Loucy (cell line): Measurements from ENCODE around the gene ACAT2.
"Not testable (repeated sequence)": the region's sequence is repeated elsewhere in the genome, so short reads cannot be mapped to it uniquely, and the experiment has no call there.

Source experiments
- H2AFZ ChIP-seq: fragments of 200-600 bp; sonication (generic); 2 replicates; pipeline ENCODE4 v1.6.0; 2016; ENCODE audit warnings: antibody characterized with exemption, mild to moderate bottlenecking, low read length, moderate library complexity
- H3F3A ChIP-seq: fragments of 200-600 bp; 2 replicates; pipeline ENCODE4 v1.6.0; 2016; ENCODE audit warnings: antibody characterized with exemption, low read depth, mild to moderate bottlenecking
- H3K27me3 ChIP-seq: fragments of 200-600 bp; sonication (generic); 2 replicates; pipeline ENCODE4 v1.6.1; 2014; ENCODE audit warnings: low read length, mild to moderate bottlenecking; ENCODE audit not compliant: insufficient read depth, poor library complexity, severe bottlenecking
- H3K36me3 ChIP-seq: fragments of 200-600 bp; sonication (generic); 2 replicates; pipeline ENCODE4 v1.6.1; 2016; ENCODE audit warnings: low read length; ENCODE audit not compliant: insufficient read depth
- H3K4me1 ChIP-seq: fragments of 200-600 bp; sonication (generic); 2 replicates; pipeline ENCODE4 v1.5.1; 2014; ENCODE audit warnings: low read length, mild to moderate bottlenecking; ENCODE audit not compliant: insufficient read depth, poor library complexity, severe bottlenecking
- H3K4me2 ChIP-seq: fragments of 200-600 bp; sonication (generic); 2 replicates; pipeline ENCODE4 v1.6.0; 2014; ENCODE audit warnings: antibody characterized with exemption, low read length, low read depth, mild to moderate bottlenecking; ENCODE audit not compliant: poor library complexity, severe bottlenecking
- H3K4me3 ChIP-seq: fragments of 200-600 bp; sonication (generic); 2 replicates; pipeline ENCODE4 v1.5.1; 2014; ENCODE audit warnings: low read length, mild to moderate bottlenecking, mixed read lengths; ENCODE audit not compliant: poor library complexity, severe bottlenecking
- H3K79me2 ChIP-seq: fragments of 200-600 bp; sonication (generic); 2 replicates; pipeline ENCODE4 v1.6.1; 2014; ENCODE audit warnings: low read length; ENCODE audit not compliant: insufficient read depth
- H3K9ac ChIP-seq: fragments of 200-600 bp; sonication (generic); 2 replicates; pipeline ENCODE4 v1.6.0; 2014; ENCODE audit warnings: mild to moderate bottlenecking, low read depth, low read length, moderate library complexity; ENCODE audit not compliant: poor library complexity, severe bottlenecking
- H3K9me2 ChIP-seq: fragments of 200-600 bp; sonication (generic); replicated peaks from 2 replicates; pipeline ENCODE4 v1.6.1; 2016; ENCODE audit warnings: low read depth, low read length, mixed read lengths
- H3K9me3 ChIP-seq: fragments of 200-600 bp; sonication (generic); 2 replicates; pipeline ENCODE4 v1.6.1; 2014; ENCODE audit warnings: mild to moderate bottlenecking, antibody characterized with exemption, low read length, low read depth; ENCODE audit not compliant: insufficient read depth
- H4K20me1 ChIP-seq: fragments of 200-600 bp; sonication (generic); 2 replicates; pipeline ENCODE4 v1.6.0; 2014; ENCODE audit warnings: antibody characterized with exemption, low read length, mild to moderate bottlenecking; ENCODE audit not compliant: insufficient read depth, poor library complexity, severe bottlenecking
- CTCF ChIP-seq: fragments of 200-600 bp; sonication (generic); conservative IDR thresholded peaks from 2 replicates; pipeline ENCODE4 v1.5.1; 2014; ENCODE audit warnings: mild to moderate bottlenecking, antibody characterized with exemption, low read length
- EZH2phosphoT487 ChIP-seq: fragments of 200-600 bp; IDR thresholded peaks from 2 replicates; pipeline ENCODE4 v1.6.1; 2018; ENCODE audit warnings: antibody characterized with exemption, mild to moderate bottlenecking, moderate library complexity, borderline replicate concordance

ACAT2 gene

GRCh38 chr6:159745081-159745480, 16.8 kb upstream of the ACAT2 start:
- no peaks in the 10 kb centered on the region for H3K4me1 ChIP-seq
- TF ChIP-seq EZH2phosphoT487: no peak
- no peak for TF ChIP-seq CTCF
- no peaks in the 10 kb centered on the region for H3K27me3 ChIP-seq
- H3K4me2 ChIP-seq: no peak overlapping the region
- H3K36me3 ChIP-seq: peaks cover 98% of the 10 kb centered on the region
- no peaks in the 10 kb centered on the region for H3F3A ChIP-seq
- no peak overlapping the region for H2AFZ ChIP-seq
- H3K9ac ChIP-seq: no peak overlapping the region
- peaks cover 53% of the 10 kb centered on the region for H4K20me1 ChIP-seq
- peaks cover 54% of the 10 kb centered on the region for H3K79me2 ChIP-seq
- H3K9me3 ChIP-seq: no peaks in the 10 kb centered on the region
- no peaks in the 10 kb centered on the region for H3K9me2 ChIP-seq
- H3K4me3 ChIP-seq: no peak overlapping the region

GRCh38 chr6:159746759-159747158, 15.1 kb upstream of the ACAT2 start:
- Histone ChIP-seq H3K9me2 (no peaks in the 10 kb centered on the region), H3F3A (no peaks in the 10 kb centered on the region), H3K36me3 (peaks cover 97% of the 10 kb centered on the region), H3K4me1 (no peaks in the 10 kb centered on the region), H3K9ac (no peak overlapping the region), H3K9me3 (no peaks in the 10 kb centered on the region), H4K20me1 (peaks cover 45% of the 10 kb centered on the region), H3K79me2 (peaks cover 37% of the 10 kb centered on the region), H2AFZ (no peak overlapping the region), H3K4me2 (no peak overlapping the region), H3K4me3 (no peak overlapping the region), H3K27me3 (no peaks in the 10 kb centered on the region)
- TF ChIP-seq EZH2phosphoT487: no peak

- H3K9me3 ChIP-seq, H3K27me3 ChIP-seq, H3K4me3 ChIP-seq, H2AFZ ChIP-seq, H3K4me1 ChIP-seq, H3K4me2 ChIP-seq, H3K9ac ChIP-seq, H3F3A ChIP-seq, H3K9me2 ChIP-seq: not testable (repeated sequence)
- Histone ChIP-seq H4K20me1 (peaks cover 39% of the 10 kb centered on the region), H3K79me2 (peaks cover 28% of the 10 kb centered on the region), H3K36me3 (peaks cover 97% of the 10 kb centered on the region)
Measured at GRCh38 chr6:159748127-159748526, 13.7 kb upstream of the ACAT2 start.

- Histone ChIP-seq H3K4me3 (no peak overlapping the region), H3K36me3 (peaks cover 93% of the 10 kb centered on the region), H3K9ac (no peak overlapping the region), H3K9me3 (no peaks in the 10 kb centered on the region), H4K20me1 (peaks cover 20% of the 10 kb centered on the region), H3K27me3 (no peaks in the 10 kb centered on the region), H2AFZ (no peak overlapping the region), H3K79me2 (no peaks in the 10 kb centered on the region; the same call in 1 of the 2 replicates), H3K4me1 (no peaks in the 10 kb centered on the region), H3F3A (no peaks in the 10 kb centered on the region), H3K4me2 (no peak overlapping the region), H3K9me2 (no peaks in the 10 kb centered on the region)
- TF ChIP-seq CTCF: no peak
- no peak for TF ChIP-seq EZH2phosphoT487
Measured at GRCh38 chr6:159751448-159751847, 10.4 kb upstream of the ACAT2 start.
